Fibroblast of the aortic adventitia (primary cell): ENCODE measurements around the gene IGFBP5. TPM values are rescaled to one million over a fixed set of nuclear protein-coding genes. Genes with fewer than 3 reads are reported as not detected.

Experiments
- DNase-seq: peaks from one replicate; pipeline ENCODE4 v3.0.0-alpha.2; 2010; ENCODE audit warnings: low read depth
- H3K4me3 ChIP-seq: 2 replicates; pipeline ENCODE4 v1.5.1; 2011; ENCODE audit warnings: low read depth, mild to moderate bottlenecking, control low read depth, low read length, moderate library complexity
- CTCF ChIP-seq: IDR thresholded peaks from 2 replicates; pipeline ENCODE4 v1.5.1; 2011; ENCODE audit warnings: mild to moderate bottlenecking, low read length, control low read depth, inconsistent platforms; ENCODE audit not compliant: insufficient read depth
- total RNA-seq: library from RNA; depleted of rRNA; stranded (reverse); fragments of >200 nt; gene quantifications from 2 replicates; pipeline ENCODE4 v1.2.3, GENCODE V29; 2012; ENCODE audit warnings: low replicate concordance

The IGFBP5 gene
- total RNA-seq, 1 donor: 616 TPM

GRCh38 chr2:216622526-216622925 lies 72.8 kb downstream of the IGFBP5 start:
- no peak overlapping the region for H3K4me3 ChIP-seq
- TF ChIP-seq CTCF: no peak
- no peak for DNase-seq

Other genes with a start within 250 kb of the IGFBP5 start
- gene RPL37A, start 196.7 kb downstream of the IGFBP5 start, total RNA-seq: 1,513 and 2,231 TPM in 2 replicates
- gene IGFBP2, start 62.1 kb downstream of the IGFBP5 start, total RNA-seq: 1.1 and 10.6 TPM in 2 replicates
- gene TNP1, start 164.5 kb upstream of the IGFBP5 start, total RNA-seq: not detected in 2 replicates